Calu3 (cell line): Measurements from ENCODE around the gene PNMT. TPM values are rescaled to one million over a fixed set of nuclear protein-coding genes. Genes with fewer than 3 reads are reported as not detected.

Experiments used
- BruUV-seq: library from RNA; stranded (reverse); fragments of 400-500 nt; replicated peaks from 2 replicates; lab custom pipeline; 2021; lab: Mats Ljungman, UMichigan
- CTCF ChIA-PET: fragments of 300-600 bp; sonication (Branson Sonifier 250); formaldehyde crosslinking; loops from one replicate; lab custom pipeline; 2022; ENCODE audit warnings: antibody characterized with exemption; lab: Charles Lee
- DNase-seq: peaks from one replicate; pipeline ENCODE4 v3.0.0; 2022
- H3K27ac Mint-ChIP-seq: one replicate; pipeline ENCODE4 v1.8.0; 2022; ENCODE audit warnings: mixed read lengths; ENCODE audit not compliant: unreplicated experiment
- H3K27me3 Mint-ChIP-seq: one replicate; pipeline ENCODE4 v1.8.0; 2022; ENCODE audit warnings: mixed read lengths; ENCODE audit not compliant: unreplicated experiment
- H3K36me3 Mint-ChIP-seq: one replicate; pipeline ENCODE4 v1.8.0; 2022; ENCODE audit warnings: mild to moderate bottlenecking, moderate library complexity, mixed read lengths; ENCODE audit not compliant: insufficient read depth, unreplicated experiment
- H3K4me1 Mint-ChIP-seq: one replicate; pipeline ENCODE4 v1.8.0; 2022; ENCODE audit warnings: mild to moderate bottlenecking, low read depth, mixed read lengths; ENCODE audit not compliant: unreplicated experiment
- H3K4me3 Mint-ChIP-seq: one replicate; pipeline ENCODE4 v1.8.0; 2022; ENCODE audit warnings: mild to moderate bottlenecking, low read depth, moderate library complexity, mixed read lengths; ENCODE audit not compliant: unreplicated experiment
- H3K9me3 Mint-ChIP-seq: one replicate; pipeline ENCODE4 v1.8.0; 2022; ENCODE audit warnings: low read depth, mixed read lengths; ENCODE audit not compliant: unreplicated experiment
- intact Hi-C: fragments of 100-400 bp; cut with micrococcal nuclease; formaldehyde crosslinking; loops from one replicate; pipeline ENCODE4 v1.10.0; 2022; ENCODE audit not compliant: unreplicated experiment
- total RNA-seq: library from RNA; stranded (reverse); gene quantifications from 2 replicates; pipeline ENCODE4 v1.2.3, GENCODE V29; 2022
- TF ChIP-seq, protein P1 (sequence below): fragments of 200-600 bp; IDR thresholded peaks from one replicate; pipeline ENCODE4 v1.8.0; 2022; ENCODE audit warnings: antibody characterized with exemption; ENCODE audit not compliant: unreplicated experiment

Gene PNMT
- total RNA-seq, 1 experiment from 2014 or later = 1.3 TPM

DNA sequence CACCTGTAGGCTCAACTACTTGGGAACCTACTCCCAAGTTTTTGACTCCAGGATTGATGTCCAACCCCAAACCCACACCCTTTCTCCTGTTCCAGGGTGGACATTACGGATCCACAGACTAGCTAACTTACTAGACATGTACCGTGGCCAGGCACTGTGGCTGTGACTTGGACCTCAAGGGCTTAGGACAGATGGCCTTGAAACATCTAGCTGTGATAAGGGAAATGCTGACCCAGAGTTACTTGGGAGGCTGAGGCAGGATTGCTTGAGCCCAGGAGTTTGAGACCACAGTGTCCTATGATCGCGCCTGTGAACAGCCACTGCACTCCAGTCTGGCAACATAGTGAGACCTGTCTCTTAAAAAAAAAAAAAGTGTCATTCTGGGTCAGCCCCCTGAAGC, 27.2 kb upstream of the PNMT start:
- no peak for DNase-seq
- Mint-ChIP-seq H3K4me1 (peaks cover 78% of the 10 kb centered on the region), H3K27ac (no peak overlapping the region), H3K4me3 (no peak overlapping the region), H3K36me3 (peaks cover 44% of the 10 kb centered on the region), H3K27me3 (no peaks in the 10 kb centered on the region), H3K9me3 (no peaks in the 10 kb centered on the region)
- intact Hi-C loops = no loop called here
- CTCF ChIA-PET = interaction anchor here (0.6 to 161.2 kb wide), 14 partner anchors 20 to 1025 kb away, joined by 3 to 42089 read pairs (median 18); partner anchors contain the start of genes ERBB2, GRB7, GSDMA and GSDMB
- TF ChIP-seq, protein P1, sequence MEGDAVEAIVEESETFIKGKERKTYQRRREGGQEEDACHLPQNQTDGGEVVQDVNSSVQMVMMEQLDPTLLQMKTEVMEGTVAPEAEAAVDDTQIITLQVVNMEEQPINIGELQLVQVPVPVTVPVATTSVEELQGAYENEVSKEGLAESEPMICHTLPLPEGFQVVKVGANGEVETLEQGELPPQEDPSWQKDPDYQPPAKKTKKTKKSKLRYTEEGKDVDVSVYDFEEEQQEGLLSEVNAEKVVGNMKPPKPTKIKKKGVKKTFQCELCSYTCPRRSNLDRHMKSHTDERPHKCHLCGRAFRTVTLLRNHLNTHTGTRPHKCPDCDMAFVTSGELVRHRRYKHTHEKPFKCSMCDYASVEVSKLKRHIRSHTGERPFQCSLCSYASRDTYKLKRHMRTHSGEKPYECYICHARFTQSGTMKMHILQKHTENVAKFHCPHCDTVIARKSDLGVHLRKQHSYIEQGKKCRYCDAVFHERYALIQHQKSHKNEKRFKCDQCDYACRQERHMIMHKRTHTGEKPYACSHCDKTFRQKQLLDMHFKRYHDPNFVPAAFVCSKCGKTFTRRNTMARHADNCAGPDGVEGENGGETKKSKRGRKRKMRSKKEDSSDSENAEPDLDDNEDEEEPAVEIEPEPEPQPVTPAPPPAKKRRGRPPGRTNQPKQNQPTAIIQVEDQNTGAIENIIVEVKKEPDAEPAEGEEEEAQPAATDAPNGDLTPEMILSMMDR = no peak
- no TSS peak for BruUV-seq

GRCh38 chr17:39641883-39642282, 26.4 kb upstream of the PNMT start:
- TF ChIP-seq, protein P1 = no peak
- CTCF ChIA-PET = interaction anchor here (0.5 to 161.2 kb wide), 16 partner anchors 21 to 926 kb away, joined by 3 to 42089 read pairs (median 6); partner anchors contain the start of genes ERBB2, GRB7, GSDMA and GSDMB
- DNase-seq = peak; percentile 77
- no peak overlapping the region for H3K27ac Mint-ChIP-seq
- no peak overlapping the region for H3K4me3 Mint-ChIP-seq
- H3K36me3 Mint-ChIP-seq = peaks cover 37% of the 10 kb centered on the region
- intact Hi-C loops = no loop called here
- no peaks in the 10 kb centered on the region for H3K27me3 Mint-ChIP-seq
- H3K9me3 Mint-ChIP-seq = no peaks in the 10 kb centered on the region
- peaks cover 72% of the 10 kb centered on the region for H3K4me1 Mint-ChIP-seq
- no TSS peak for BruUV-seq

GRCh38 chr17:39642291-39643074, 25.8 kb upstream of the PNMT start:
- BruUV-seq = no TSS peak
- intact Hi-C loops = no loop called here
- Mint-ChIP-seq H3K27ac (no peak overlapping the region), H3K36me3 (peaks cover 31% of the 10 kb centered on the region), H3K9me3 (no peaks in the 10 kb centered on the region), H3K4me1 (peaks cover 70% of the 10 kb centered on the region), H3K27me3 (no peaks in the 10 kb centered on the region), H3K4me3 (no peak overlapping the region)
- CTCF ChIA-PET = interaction anchor here (0.5 to 161.2 kb wide), 14 partner anchors 22 to 442 kb away, joined by 3 to 42089 read pairs (median 16); partner anchors contain the start of genes ERBB2, GRB7, GSDMA and GSDMB
- DNase-seq = peak; percentile 76
- TF ChIP-seq, protein P1 = no peak

DNA sequence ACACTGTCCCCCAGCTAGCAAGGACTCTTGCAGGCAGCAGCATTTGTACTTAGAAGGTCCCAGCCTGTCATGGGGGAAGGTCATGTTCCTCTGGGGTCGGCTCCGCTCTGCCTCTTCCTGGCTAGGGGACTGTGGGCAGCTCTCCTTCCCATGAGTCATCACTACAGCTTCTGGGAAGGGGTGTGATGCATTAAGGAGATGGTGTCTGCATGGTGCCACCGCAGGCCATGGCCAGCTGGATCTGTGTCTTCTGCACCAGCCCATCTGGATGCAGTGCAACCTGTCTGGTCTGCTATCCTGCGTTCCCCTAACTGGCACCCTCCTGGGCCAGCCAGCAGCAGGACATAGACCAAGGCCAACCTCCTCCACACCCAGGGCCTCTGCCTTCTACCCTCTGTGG, 25.0 kb upstream of the PNMT start:
- CTCF ChIA-PET = interaction anchor here (0.5 to 161.2 kb wide), 21 partner anchors 23 to 1020 kb away, joined by 3 to 42089 read pairs (median 5); partner anchors contain the start of genes CSF3, ERBB2, GRB7 and GSDMA
- H3K4me3 Mint-ChIP-seq = no peak overlapping the region
- no peaks in the 10 kb centered on the region for H3K27me3 Mint-ChIP-seq
- H3K36me3 Mint-ChIP-seq = peaks cover 23% of the 10 kb centered on the region
- BruUV-seq = no TSS peak
- H3K9me3 Mint-ChIP-seq = no peaks in the 10 kb centered on the region
- intact Hi-C loops = no loop called here
- DNase-seq = no peak
- no peak overlapping the region for H3K27ac Mint-ChIP-seq
- TF ChIP-seq, protein P1 = no peak
- peaks cover 62% of the 10 kb centered on the region for H3K4me1 Mint-ChIP-seq
